ENCODE data around the gene DNAH2. TPM values are rescaled to one million over a fixed set of nuclear protein-coding genes. Genes with fewer than 3 reads are reported as not detected.
A peak's percentile ranks its signal among the peaks of the same experiment; 100 is the strongest.
"Not testable (repeated sequence)": the region's sequence is repeated elsewhere in the genome, so short reads cannot be mapped to it uniquely, and the experiment has no call there.

The DNAH2 gene
- total RNA-seq, 1 experiment from 2014 or later: 0.26 TPM

DNA sequence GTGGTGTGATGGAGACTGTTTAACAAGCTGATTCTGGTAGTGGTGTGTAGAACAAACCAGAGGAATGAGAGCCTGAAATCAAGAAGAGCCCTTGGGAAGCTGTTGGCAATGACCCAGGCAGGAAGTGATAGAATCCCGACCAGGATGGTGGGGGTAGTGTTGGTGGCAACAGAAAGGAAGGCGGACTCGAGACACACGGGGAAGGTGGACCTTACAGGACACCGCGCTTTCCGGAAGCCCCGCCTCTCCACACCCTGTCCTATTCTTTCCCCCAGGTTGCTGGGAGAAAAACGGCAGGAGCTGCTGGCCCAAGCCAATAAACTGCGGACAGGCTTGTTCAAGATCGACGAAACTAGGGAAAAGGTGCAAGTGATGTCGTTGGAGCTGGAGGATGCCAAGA is 86.4 kb downstream of the DNAH2 start:
- peak; percentile 52 for DNase-seq

DNA sequence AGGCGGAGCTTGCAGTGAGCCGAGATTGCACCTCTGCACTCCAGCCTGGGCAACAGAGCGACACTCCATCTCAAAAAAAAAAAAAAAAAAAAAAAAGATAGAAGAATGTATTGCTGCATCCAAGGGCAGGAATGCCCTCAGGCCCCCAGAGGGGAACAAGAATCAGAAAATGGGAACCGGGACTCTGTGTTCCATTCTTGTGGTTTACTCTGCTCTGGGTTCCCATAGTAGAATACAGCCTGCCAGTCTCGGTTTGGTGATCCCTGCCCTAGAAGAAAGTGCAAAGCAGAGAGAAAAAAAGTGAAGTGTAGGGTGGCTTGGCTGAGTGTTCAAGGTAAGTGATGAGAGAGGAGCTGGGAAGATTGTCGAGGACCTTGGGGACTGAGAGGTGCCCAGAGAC is 89.0 kb downstream of the DNAH2 start:
- H3K27me3 Mint-ChIP-seq (ENCODE audit: unreplicated experiment): no peaks in the 10 kb centered on the region
- TF ChIP-seq, protein P1, sequence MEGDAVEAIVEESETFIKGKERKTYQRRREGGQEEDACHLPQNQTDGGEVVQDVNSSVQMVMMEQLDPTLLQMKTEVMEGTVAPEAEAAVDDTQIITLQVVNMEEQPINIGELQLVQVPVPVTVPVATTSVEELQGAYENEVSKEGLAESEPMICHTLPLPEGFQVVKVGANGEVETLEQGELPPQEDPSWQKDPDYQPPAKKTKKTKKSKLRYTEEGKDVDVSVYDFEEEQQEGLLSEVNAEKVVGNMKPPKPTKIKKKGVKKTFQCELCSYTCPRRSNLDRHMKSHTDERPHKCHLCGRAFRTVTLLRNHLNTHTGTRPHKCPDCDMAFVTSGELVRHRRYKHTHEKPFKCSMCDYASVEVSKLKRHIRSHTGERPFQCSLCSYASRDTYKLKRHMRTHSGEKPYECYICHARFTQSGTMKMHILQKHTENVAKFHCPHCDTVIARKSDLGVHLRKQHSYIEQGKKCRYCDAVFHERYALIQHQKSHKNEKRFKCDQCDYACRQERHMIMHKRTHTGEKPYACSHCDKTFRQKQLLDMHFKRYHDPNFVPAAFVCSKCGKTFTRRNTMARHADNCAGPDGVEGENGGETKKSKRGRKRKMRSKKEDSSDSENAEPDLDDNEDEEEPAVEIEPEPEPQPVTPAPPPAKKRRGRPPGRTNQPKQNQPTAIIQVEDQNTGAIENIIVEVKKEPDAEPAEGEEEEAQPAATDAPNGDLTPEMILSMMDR (IDR thresholded peaks at IDR 0.05; ENCODE audit: unreplicated experiment): no peak
- H3K27ac Mint-ChIP-seq (ENCODE audit: unreplicated experiment): no peak overlapping the region
- DNase-seq: no peak
- no peaks in the 10 kb centered on the region for H3K9me3 Mint-ChIP-seq (ENCODE audit: low read depth, unreplicated experiment)
- BruUV-seq (replicated peaks): no TSS peak
- no peak overlapping the region for H3K4me3 Mint-ChIP-seq (ENCODE audit: low read depth, unreplicated experiment)
- intact Hi-C loops (cut with micrococcal nuclease; ENCODE audit: unreplicated experiment): no loop called here
- H3K36me3 Mint-ChIP-seq (ENCODE audit: insufficient read depth, unreplicated experiment): peaks cover 4% of the 10 kb centered on the region
- CTCF ChIA-PET: no interaction called here
- H3K4me1 Mint-ChIP-seq (ENCODE audit: low read depth, unreplicated experiment): peaks cover 21% of the 10 kb centered on the region

More for the DNA sequence above, 86.4 kb downstream of the DNAH2 start:
- Mint-ChIP-seq H3K4me1 (ENCODE audit: low read depth, unreplicated experiment) (peaks cover 11% of the 10 kb centered on the region), H3K27ac (ENCODE audit: unreplicated experiment) (no peak overlapping the region), H3K27me3 (ENCODE audit: unreplicated experiment) (no peaks in the 10 kb centered on the region), H3K36me3 (ENCODE audit: insufficient read depth, unreplicated experiment) (no peaks in the 10 kb centered on the region), H3K4me3 (ENCODE audit: low read depth, unreplicated experiment) (peak overlapping the region; percentile 41), H3K9me3 (ENCODE audit: low read depth, unreplicated experiment) (no peaks in the 10 kb centered on the region)
- no TSS peak for BruUV-seq (replicated peaks)
- CTCF ChIA-PET: no interaction called here
- TF ChIP-seq, protein P1 (IDR thresholded peaks at IDR 0.05; ENCODE audit: unreplicated experiment): no peak
- intact Hi-C loops (cut with micrococcal nuclease; ENCODE audit: unreplicated experiment): no loop called here

DNA sequence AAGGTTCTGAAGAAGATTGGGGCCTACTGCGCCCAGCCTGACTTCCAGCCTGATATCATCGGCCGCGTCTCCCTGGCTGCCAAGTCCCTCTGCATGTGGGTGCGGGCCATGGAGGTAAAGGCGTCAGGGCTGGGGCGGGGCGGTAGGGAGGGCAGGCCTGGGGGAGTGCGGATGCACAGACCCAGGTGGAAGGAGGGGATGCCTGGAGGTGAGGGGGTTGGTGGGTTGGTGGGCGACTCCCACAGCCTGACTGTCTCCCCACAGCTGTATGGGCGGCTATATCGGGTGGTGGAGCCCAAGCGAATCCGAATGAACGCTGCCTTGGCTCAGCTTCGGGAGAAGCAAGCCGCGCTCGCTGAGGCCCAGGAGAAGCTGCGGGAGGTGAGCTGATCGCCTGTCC is 89.7 kb downstream of the DNAH2 start:
- H3K27ac Mint-ChIP-seq (ENCODE audit: unreplicated experiment): no peak overlapping the region
- peaks cover 4% of the 10 kb centered on the region for H3K36me3 Mint-ChIP-seq (ENCODE audit: insufficient read depth, unreplicated experiment)
- DNase-seq: no peak
- TF ChIP-seq, protein P1 (IDR thresholded peaks at IDR 0.05; ENCODE audit: unreplicated experiment): no peak
- H3K27me3 Mint-ChIP-seq (ENCODE audit: unreplicated experiment): no peaks in the 10 kb centered on the region
- intact Hi-C loops (cut with micrococcal nuclease; ENCODE audit: unreplicated experiment): no loop called here
- no peak overlapping the region for H3K4me3 Mint-ChIP-seq (ENCODE audit: low read depth, unreplicated experiment)
- BruUV-seq (replicated peaks): no TSS peak
- peaks cover 21% of the 10 kb centered on the region for H3K4me1 Mint-ChIP-seq (ENCODE audit: low read depth, unreplicated experiment)
- CTCF ChIA-PET: no interaction called here
- no peaks in the 10 kb centered on the region for H3K9me3 Mint-ChIP-seq (ENCODE audit: low read depth, unreplicated experiment)

DNA sequence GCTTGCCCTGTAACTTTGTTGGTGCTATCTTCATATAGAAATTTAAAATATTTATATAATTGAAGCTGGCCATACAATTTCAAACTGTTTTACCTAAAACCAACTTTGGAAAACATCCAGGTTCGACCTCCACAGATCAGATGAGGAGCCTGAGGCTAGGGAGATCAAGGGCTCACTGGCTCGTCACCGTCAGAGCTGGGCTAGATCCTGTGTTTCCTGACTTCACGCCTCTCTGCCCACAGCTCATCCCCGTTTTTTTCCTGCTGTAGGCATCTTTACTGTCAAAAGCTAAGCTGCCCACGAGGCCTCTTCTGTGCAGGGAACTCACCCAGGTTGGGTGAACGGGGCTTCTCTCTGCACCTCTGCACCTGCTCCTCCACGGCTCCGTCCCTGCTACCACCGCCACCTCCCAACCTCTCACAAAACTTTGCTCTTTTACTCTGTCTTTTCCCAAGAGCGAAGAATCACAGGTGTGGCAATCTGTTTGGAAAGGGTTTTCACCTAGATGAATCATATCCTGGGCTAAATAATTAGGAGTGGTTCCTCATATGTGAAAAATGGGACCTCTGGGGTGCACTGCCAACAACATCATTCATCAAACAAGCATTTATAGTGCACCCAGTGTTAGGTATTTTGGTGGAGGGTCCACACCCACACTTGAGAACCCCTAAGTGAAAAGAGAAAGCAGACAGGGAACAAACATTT is 91.7 kb downstream of the DNAH2 start:
- TF ChIP-seq, protein P1 (IDR thresholded peaks at IDR 0.05; ENCODE audit: unreplicated experiment): no peak
- CTCF ChIA-PET: interaction anchor here (0.6 kb wide), 1 partner anchor 63 kb away, joined by 3 read pairs; no protein-coding TSS in a partner anchor
- peak overlapping the region; percentile 44 for H3K27ac Mint-ChIP-seq (ENCODE audit: unreplicated experiment)
- intact Hi-C loops (cut with micrococcal nuclease; ENCODE audit: unreplicated experiment): no loop called here
- H3K27me3 Mint-ChIP-seq (ENCODE audit: unreplicated experiment): no peaks in the 10 kb centered on the region
- no TSS peak for BruUV-seq (replicated peaks)
- no peak for DNase-seq
- no peaks in the 10 kb centered on the region for H3K9me3 Mint-ChIP-seq (ENCODE audit: low read depth, unreplicated experiment)
- peak overlapping the region; percentile 25 for H3K4me3 Mint-ChIP-seq (ENCODE audit: low read depth, unreplicated experiment)
- H3K36me3 Mint-ChIP-seq (ENCODE audit: insufficient read depth, unreplicated experiment): peaks cover 4% of the 10 kb centered on the region
- H3K4me1 Mint-ChIP-seq (ENCODE audit: low read depth, unreplicated experiment): peaks cover 13% of the 10 kb centered on the region

DNA sequence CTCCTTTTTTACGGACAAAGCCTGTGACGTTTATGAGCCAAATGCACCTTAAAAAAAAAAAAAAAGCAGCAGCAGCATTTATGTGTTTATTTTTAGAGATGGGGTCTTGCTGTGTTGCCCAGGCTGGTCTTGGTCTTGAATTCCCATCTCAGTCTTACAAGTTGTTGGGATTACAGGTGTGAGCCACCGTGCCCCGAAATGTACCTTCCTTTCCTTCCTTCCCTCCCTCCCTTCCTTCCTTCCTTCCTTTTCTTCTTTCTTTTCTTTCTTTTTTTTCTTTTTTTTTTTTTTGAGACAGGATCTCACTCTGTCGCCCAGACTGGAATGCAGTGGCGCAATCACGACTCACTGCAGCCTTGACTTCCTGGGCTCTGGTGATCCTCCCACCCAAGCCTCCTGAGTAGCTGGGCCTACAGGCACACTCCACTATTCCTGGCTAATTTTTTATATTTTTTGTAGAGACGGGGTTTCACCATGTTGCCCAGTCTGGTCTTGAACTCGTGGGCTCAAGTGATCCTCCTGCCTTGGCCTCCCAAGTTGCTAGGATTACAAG is 92.3 kb downstream of the DNAH2 start:
- H3K9me3 Mint-ChIP-seq (ENCODE audit: low read depth, unreplicated experiment); H3K4me3 Mint-ChIP-seq (ENCODE audit: low read depth, unreplicated experiment); BruUV-seq (replicated peaks); H3K27me3 Mint-ChIP-seq (ENCODE audit: unreplicated experiment); H3K36me3 Mint-ChIP-seq (ENCODE audit: insufficient read depth, unreplicated experiment); intact Hi-C loops (cut with micrococcal nuclease; ENCODE audit: unreplicated experiment): not testable (repeated sequence)
- Mint-ChIP-seq H3K4me1 (ENCODE audit: low read depth, unreplicated experiment) (peaks cover 13% of the 10 kb centered on the region), H3K27ac (ENCODE audit: unreplicated experiment) (peak overlapping the region; percentile 44)
- CTCF ChIA-PET: interaction anchor here (0.6 kb wide), 1 partner anchor 64 kb away, joined by 3 read pairs; no protein-coding TSS in a partner anchor
- DNase-seq: peak; percentile 9
